Skeletal muscle tissue (tissue), 4 donors: ENCODE measurements around the gene LDHB. TPM values are rescaled to one million over a fixed set of nuclear protein-coding genes. Genes with fewer than 3 reads are reported as not detected.
"Not testable (repeated sequence)": the region's sequence is repeated elsewhere in the genome, so short reads cannot be mapped to it uniquely, and the experiment has no call there.

Experiments used
- H3K27ac ChIP-seq: one replicate; pipeline ENCODE4 v1.7.0; 2013; ENCODE audit warnings: mild to moderate bottlenecking, low read depth, low read length, inconsistent platforms
- H3K27me3 ChIP-seq, 3 donors: one replicate each; pipeline ENCODE4 v1.7.0; 2013; ENCODE audit warnings: low read length in 3 of 3; ENCODE audit not compliant: control insufficient read depth in 3 of 3, insufficient read depth in 3 of 3
- H3K36me3 ChIP-seq, 3 donors: one replicate each; pipeline ENCODE4 v1.7.0; 2013; ENCODE audit warnings: low read length in 3 of 3; ENCODE audit not compliant: control insufficient read depth in 3 of 3, insufficient read depth in 3 of 3
- H3K4me1 ChIP-seq, 3 donors: one replicate each; pipeline ENCODE4 v1.7.0; 2013; ENCODE audit warnings: low read length in 3 of 3, mild to moderate bottlenecking in 3 of 3; ENCODE audit not compliant: control insufficient read depth in 3 of 3, insufficient read depth in 3 of 3
- H3K4me3 ChIP-seq, 3 donors: one replicate each; pipeline ENCODE4 v1.7.0; 2013; ENCODE audit warnings: low read length in 3 of 3
- H3K9ac ChIP-seq, 3 donors: one replicate each; pipeline ENCODE4 v1.7.0; 2013; ENCODE audit warnings: low read length in 3 of 3, mild to moderate bottlenecking in 3 of 3, moderate library complexity in 2 of 3, low read depth in 1 of 3
- H3K9me3 ChIP-seq, 3 donors: one replicate each; pipeline ENCODE4 v1.7.0; 2013; ENCODE audit warnings: low read length in 3 of 3; ENCODE audit not compliant: control insufficient read depth in 3 of 3
- total RNA-seq: library from RNA; depleted of rRNA; stranded (reverse); fragments of >200 nt; gene quantifications from one replicate; pipeline ENCODE4 v1.2.3, GENCODE V29; 2014
- donor health status: Osteomylitis.

Gene LDHB
- total RNA-seq, 1 donor from 2014 or later: 498 TPM

- H3K9me3 ChIP-seq: no peaks in the 10 kb centered on the region
- H3K9ac ChIP-seq: no peak overlapping the region
- peaks cover 0 to 5% (median 2%) of the 10 kb centered on the region in 3 donors for H3K27me3 ChIP-seq
- peak overlapping the region in 1 of 3 donors; percentile 3 for H3K4me3 ChIP-seq
- no peaks in the 10 kb centered on the region for H3K36me3 ChIP-seq
- H3K4me1 ChIP-seq: no peaks in the 10 kb centered on the region
- no peak overlapping the region for H3K27ac ChIP-seq
Measured at GRCh38 chr12:21683115-21683514, 25.5 kb upstream of the LDHB start.

GRCh38 chr12:21678959-21679358 lies 21.3 kb upstream of the LDHB start:
- Histone ChIP-seq H3K9ac (no peak overlapping the region), H3K4me3 (no peak overlapping the region), H3K9me3 (no peaks in the 10 kb centered on the region), H3K36me3 (no peaks in the 10 kb centered on the region), H3K27me3 (no peaks in the 10 kb centered on the region), H3K4me1 (no peaks in the 10 kb centered on the region), H3K27ac (no peak overlapping the region)

GRCh38 chr12:21677622-21678277 lies 20.1 kb upstream of the LDHB start:
- Histone ChIP-seq H3K27ac (no peak overlapping the region), H3K4me3 (no peak overlapping the region), H3K27me3 (no peaks in the 10 kb centered on the region), H3K9ac (no peak overlapping the region), H3K4me1 (no peaks in the 10 kb centered on the region), H3K9me3 (no peaks in the 10 kb centered on the region), H3K36me3 (no peaks in the 10 kb centered on the region)

GRCh38 chr12:21677204-21677603 lies 19.6 kb upstream of the LDHB start:
- Histone ChIP-seq H3K27ac (no peak overlapping the region), H3K9me3 (no peaks in the 10 kb centered on the region), H3K9ac (no peak overlapping the region), H3K4me3 (no peak overlapping the region), H3K36me3 (no peaks in the 10 kb centered on the region), H3K27me3 (no peaks in the 10 kb centered on the region), H3K4me1 (no peaks in the 10 kb centered on the region)

- Histone ChIP-seq H3K4me3 (no peak overlapping the region), H3K4me1 (no peaks in the 10 kb centered on the region), H3K27me3 (no peaks in the 10 kb centered on the region), H3K27ac (no peak overlapping the region), H3K9me3 (no peaks in the 10 kb centered on the region), H3K9ac (no peak overlapping the region), H3K36me3 (no peaks in the 10 kb centered on the region)
Measured at GRCh38 chr12:21676776-21677175, 19.1 kb upstream of the LDHB start.

- Histone ChIP-seq H3K36me3 (no peaks in the 10 kb centered on the region), H3K9ac (no peak overlapping the region), H3K4me1 (no peaks in the 10 kb centered on the region), H3K27me3 (no peaks in the 10 kb centered on the region), H3K9me3 (no peaks in the 10 kb centered on the region), H3K4me3 (no peak overlapping the region), H3K27ac (no peak overlapping the region)
Measured at GRCh38 chr12:21675641-21676040, 18.0 kb upstream of the LDHB start.

GRCh38 chr12:21675096-21675495 lies 17.5 kb upstream of the LDHB start:
- Histone ChIP-seq H3K9ac (no peak overlapping the region), H3K27me3 (no peaks in the 10 kb centered on the region), H3K9me3 (no peaks in the 10 kb centered on the region), H3K27ac (no peak overlapping the region), H3K4me1 (no peaks in the 10 kb centered on the region), H3K4me3 (no peak overlapping the region), H3K36me3 (no peaks in the 10 kb centered on the region)

- H3K9me3 ChIP-seq, H3K27me3 ChIP-seq, H3K27ac ChIP-seq, H3K4me3 ChIP-seq, H3K4me1 ChIP-seq, H3K36me3 ChIP-seq, H3K9ac ChIP-seq: not testable (repeated sequence)
Measured at GRCh38 chr12:21673830-21674552, 16.3 kb upstream of the LDHB start.

GRCh38 chr12:21672146-21672545 lies 14.5 kb upstream of the LDHB start:
- Histone ChIP-seq H3K36me3 (no peaks in the 10 kb centered on the region), H3K9ac (no peak overlapping the region), H3K27ac (no peak overlapping the region), H3K4me1 (no peaks in the 10 kb centered on the region), H3K9me3 (no peaks in the 10 kb centered on the region), H3K27me3 (no peaks in the 10 kb centered on the region), H3K4me3 (no peak overlapping the region)

GRCh38 chr12:21666722-21667121 lies 9.1 kb upstream of the LDHB start:
- H3K4me3 ChIP-seq: no peak overlapping the region
- no peaks in the 10 kb centered on the region for H3K36me3 ChIP-seq
- no peak overlapping the region for H3K27ac ChIP-seq
- H3K27me3 ChIP-seq: no peaks in the 10 kb centered on the region
- H3K4me1 ChIP-seq: no peaks in the 10 kb centered on the region
- no peak overlapping the region for H3K9ac ChIP-seq
- no peaks in the 10 kb centered on the region for H3K9me3 ChIP-seq
